PC-3 (cell line): Measurements from ENCODE around the gene DPM1. TPM values are rescaled to one million over a fixed set of nuclear protein-coding genes. Genes with fewer than 3 reads are reported as not detected.
A peak's percentile ranks its signal among the peaks of the same experiment; 100 is the strongest.

Experiments used
- ATAC-seq: fragments of 200-7000 bp; cut with Tn5 transposase; 2 replicates; pipeline ENCODE4 v1.9.1; 2020; ENCODE audit warnings: mild to moderate bottlenecking, moderate library complexity
- BruUV-seq: library from RNA; stranded (reverse); fragments of 400-500 nt; replicated peaks from 2 replicates; lab custom pipeline; 2021; lab: Mats Ljungman, UMichigan
- CTCF ChIA-PET: fragments of 300-600 bp; sonication (Branson Sonifier 250); formaldehyde crosslinking; loops from one replicate; lab custom pipeline; 2022; ENCODE audit warnings: antibody characterized with exemption; lab: Charles Lee
- POLR2A ChIA-PET: fragments of 300-600 bp; sonication (Branson Sonifier 250); formaldehyde crosslinking; loops from one replicate; lab custom pipeline; 2022; ENCODE audit warnings: antibody characterized with exemption; ENCODE audit not compliant: unreplicated experiment; lab: Charles Lee
- DNase-seq: peaks from one replicate; pipeline ENCODE4 v3.0.0-alpha.2; 2015
- H2AFZ ChIP-seq: fragments of 300-600 bp; sonication (generic); 2 replicates; pipeline ENCODE4 v1.6.0; 2016; ENCODE audit warnings: antibody characterized with exemption, low read length
- H3F3A ChIP-seq: fragments of 300-600 bp; sonication (generic); one replicate; pipeline ENCODE4 v1.6.0; 2017; ENCODE audit warnings: antibody characterized with exemption, low read length, control low read depth, mild to moderate bottlenecking; ENCODE audit not compliant: unreplicated experiment
- H3K27ac ChIP-seq: fragments of 300-600 bp; sonication (generic); 2 replicates; pipeline ENCODE4 v1.5.1; 2016; ENCODE audit warnings: mild to moderate bottlenecking, low read length
- H3K27me3 ChIP-seq: fragments of 300-600 bp; sonication (generic); 2 replicates; pipeline ENCODE4 v1.6.1; 2016; ENCODE audit warnings: low read length, mixed read lengths
- H3K36me3 ChIP-seq: fragments of 300-600 bp; sonication (generic); 2 replicates; pipeline ENCODE4 v1.6.1; 2016; ENCODE audit warnings: low read depth, mixed run types, low read length, mixed read lengths
- H3K4me1 ChIP-seq: fragments of 300-600 bp; sonication (generic); 2 replicates; pipeline ENCODE4 v1.5.1; 2016; ENCODE audit warnings: low read length; ENCODE audit not compliant: insufficient read depth
- H3K4me2 ChIP-seq: fragments of 300-600 bp; sonication (generic); 2 replicates; pipeline ENCODE4 v1.6.0; 2016; ENCODE audit warnings: low read length
- H3K4me3 ChIP-seq: fragments of 300-600 bp; sonication (generic); 2 replicates; pipeline ENCODE4 v1.5.1; 2016; ENCODE audit warnings: mild to moderate bottlenecking, low read length, mixed read lengths
- H3K79me2 ChIP-seq: fragments of 300-600 bp; sonication (generic); 2 replicates; pipeline ENCODE4 v1.6.1; 2017; ENCODE audit warnings: low read length, mixed read lengths
- H3K9ac ChIP-seq: fragments of 300-600 bp; sonication (generic); 2 replicates; pipeline ENCODE4 v1.6.0; 2016; ENCODE audit warnings: mild to moderate bottlenecking, low read length
- H3K9me2 ChIP-seq: fragments of 300-600 bp; sonication (generic); replicated peaks from 2 replicates; pipeline ENCODE4 v1.6.1; 2016; ENCODE audit warnings: mixed run types, low read length, mixed read lengths
- H3K9me3 ChIP-seq: fragments of 300-600 bp; sonication (generic); 2 replicates; pipeline ENCODE4 v1.6.1; 2016; ENCODE audit warnings: low read length, mixed read lengths
- H4K20me1 ChIP-seq: fragments of 300-600 bp; sonication (generic); 2 replicates; pipeline ENCODE4 v1.6.1; 2016; ENCODE audit warnings: low read length, mixed read lengths
- CTCF ChIP-seq: fragments of 300-600 bp; sonication (generic); conservative IDR thresholded peaks from 2 replicates; pipeline ENCODE4 v1.5.1; 2017; ENCODE audit warnings: antibody characterized with exemption, low read depth, mild to moderate bottlenecking, low read length
- EZH2 ChIP-seq: fragments of 300-600 bp; sonication (generic); IDR thresholded peaks from one replicate; pipeline ENCODE4 v1.6.1; 2017; ENCODE audit warnings: antibody characterized with exemption, mild to moderate bottlenecking, low read length; ENCODE audit not compliant: unreplicated experiment
- EZH2phosphoT487 ChIP-seq: fragments of 300-600 bp; sonication (generic); IDR thresholded peaks from 2 replicates; pipeline ENCODE4 v1.6.1; 2018; ENCODE audit warnings: mild to moderate bottlenecking, antibody characterized with exemption, low read length, borderline replicate concordance
- intact Hi-C: fragments of 100-400 bp; cut with micrococcal nuclease; formaldehyde crosslinking; loops from 2 replicates; pipeline ENCODE4 v1.9.0; 2023
- total RNA-seq: library from RNA; depleted of rRNA; stranded (reverse); fragments of >200 nt; gene quantifications from 2 replicates; pipeline ENCODE4 v1.2.3, GENCODE V29; 2014

Gene DPM1
- total RNA-seq, 1 experiment from 2014 or later = 87.0 TPM

- no TSS peak for BruUV-seq
- Histone ChIP-seq H3K4me3 (peak overlapping the region; percentile 92), H3K9ac (peak overlapping the region; percentile 87), H3K79me2 (peaks cover 75% of the 10 kb centered on the region), H4K20me1 (peaks cover 43% of the 10 kb centered on the region), H3K27me3 (no peaks in the 10 kb centered on the region), H3K9me2 (no peaks in the 10 kb centered on the region), H3K27ac (peak overlapping the region; percentile 80), H3K4me1 (peaks cover 39% of the 10 kb centered on the region), H3F3A (no peaks in the 10 kb centered on the region), H3K36me3 (peaks cover 19% of the 10 kb centered on the region), H3K4me2 (peak overlapping the region; percentile 95), H3K9me3 (no peaks in the 10 kb centered on the region), H2AFZ (peak overlapping the region; percentile 77; the same call in 1 of the 2 replicates)
- TF ChIP-seq CTCF = no peak
- TF ChIP-seq EZH2phosphoT487 = no peak
- no peak for TF ChIP-seq EZH2
- intact Hi-C loops = no loop called here
- POLR2A ChIA-PET = interaction anchor here (0.8 kb wide), 1 partner anchor 165 kb away, joined by 5 read pairs; the partner anchor contains the start of gene BCAS4
- CTCF ChIA-PET = no interaction called here
- ATAC-seq (peak; percentile 4; the same call in 1 of the 2 replicates), DNase-seq (peak; percentile 33)
These were observed 1.3 kb upstream of the DPM1 start for GRCh38 chr20:50959543-50960126.

DNA sequence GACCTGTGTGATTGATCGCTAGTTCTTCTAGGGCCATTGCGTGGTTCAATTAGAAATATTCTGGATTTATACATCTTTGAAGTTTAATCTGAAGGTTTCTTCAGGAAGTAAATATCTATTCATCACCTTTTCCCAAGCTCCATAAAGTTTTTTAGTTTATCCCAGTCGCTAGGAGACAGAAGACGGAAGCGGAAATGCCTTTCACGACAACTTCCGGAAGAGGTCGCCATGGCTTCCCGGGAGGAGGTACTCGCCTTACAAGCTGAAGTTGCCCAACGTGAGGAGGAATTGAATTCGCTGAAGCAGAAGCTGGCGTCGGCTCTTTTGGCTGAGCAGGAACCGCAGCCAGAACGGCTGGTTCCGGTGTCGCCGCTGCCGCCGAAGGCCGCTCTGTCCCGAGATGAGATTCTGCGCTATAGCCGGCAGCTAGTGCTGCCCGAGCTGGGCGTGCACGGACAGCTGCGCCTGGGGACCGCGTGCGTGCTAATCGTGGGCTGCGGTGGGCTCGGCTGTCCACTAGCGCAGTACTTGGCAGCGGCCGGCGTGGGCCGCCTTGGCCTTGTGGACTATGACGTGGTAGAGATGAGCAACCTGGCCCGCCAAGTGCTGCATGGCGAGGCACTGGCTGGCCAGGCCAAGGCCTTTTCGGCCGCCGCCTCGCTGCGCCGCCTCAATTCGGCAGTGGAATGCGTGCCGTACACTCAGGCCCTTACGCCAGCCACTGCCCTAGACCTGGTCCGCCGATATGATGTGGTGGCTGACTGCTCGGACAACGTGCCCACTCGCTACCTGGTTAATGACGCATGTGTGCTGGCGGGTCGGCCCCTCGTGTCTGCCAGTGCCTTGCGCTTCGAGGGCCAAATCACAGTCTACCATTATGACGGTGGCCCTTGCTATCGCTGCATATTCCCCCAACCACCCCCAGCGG lies 547 bp upstream of the DPM1 start, which contains the start of gene MOCS3:
Gene MOCS3, plus strand, starts transcription at position 204 of the 928 bp plus-strand sequence. Its CDS starts 25 bp downstream, at position 229.
- H3K9ac ChIP-seq = peak within 1 kb of the TSS; percentile 87

More for the DNA sequence above, 547 bp upstream of the DPM1 start, which contains the start of gene MOCS3:
- peak within 1 kb of the TSS; percentile 95 for H3K4me2 ChIP-seq
- H3K4me3 ChIP-seq = peak within 1 kb of the TSS; percentile 92
- H3F3A ChIP-seq = no peaks in the 10 kb centered on the region
- H3K27ac ChIP-seq = peak within 1 kb of the TSS; percentile 80
- peak within 1 kb of the TSS; percentile 77 for H2AFZ ChIP-seq
- no peak for TF ChIP-seq CTCF
- no peak for TF ChIP-seq EZH2phosphoT487
- TF ChIP-seq EZH2 = no peak
- ATAC-seq (peak; percentile 74), DNase-seq (peak; percentile 98)
- TSS peak; percentile 71 for BruUV-seq
- H3K36me3 ChIP-seq = peaks cover 26% of the 10 kb centered on the region
- no peaks in the 10 kb centered on the region for H3K27me3 ChIP-seq
- POLR2A ChIA-PET = interaction anchor here (0.5 to 1.4 kb wide), 9 partner anchors 23 to 1046 kb away, joined by 3 to 6 read pairs (median 4); partner anchors contain the start of genes ADNP and BCAS4
- peaks cover 51% of the 10 kb centered on the region for H4K20me1 ChIP-seq
- H3K79me2 ChIP-seq = peaks cover 82% of the 10 kb centered on the region
- H3K9me2 ChIP-seq = no peaks in the 10 kb centered on the region
- intact Hi-C loops = loop anchor here (1.0 kb wide), 1 partner anchor 21 kb away; no protein-coding TSS in a partner anchor
- H3K9me3 ChIP-seq = no peaks in the 10 kb centered on the region
- peaks cover 39% of the 10 kb centered on the region for H3K4me1 ChIP-seq
- CTCF ChIA-PET = interaction anchor here (1.6 to 1.8 kb wide), 2 partner anchors 23 to 28 kb away, joined by 7 to 8 read pairs; partner anchors contain the start of gene ADNP
